Colon (tissue), 2 donors: ENCODE data around the gene ASB18.
"Not testable (repeated sequence)": the region's sequence is repeated elsewhere in the genome, so short reads cannot be mapped to it uniquely, and the experiment has no call there.

Experiments
- FAIRE-seq: peaks from 2 replicates; lab custom pipeline; 2012; peaks lifted over from hg19 to GRCh38; lab: Jason Lieb, UNC
- donor health status: control.
- donor health status: control.

The ASB18 gene, protein sequence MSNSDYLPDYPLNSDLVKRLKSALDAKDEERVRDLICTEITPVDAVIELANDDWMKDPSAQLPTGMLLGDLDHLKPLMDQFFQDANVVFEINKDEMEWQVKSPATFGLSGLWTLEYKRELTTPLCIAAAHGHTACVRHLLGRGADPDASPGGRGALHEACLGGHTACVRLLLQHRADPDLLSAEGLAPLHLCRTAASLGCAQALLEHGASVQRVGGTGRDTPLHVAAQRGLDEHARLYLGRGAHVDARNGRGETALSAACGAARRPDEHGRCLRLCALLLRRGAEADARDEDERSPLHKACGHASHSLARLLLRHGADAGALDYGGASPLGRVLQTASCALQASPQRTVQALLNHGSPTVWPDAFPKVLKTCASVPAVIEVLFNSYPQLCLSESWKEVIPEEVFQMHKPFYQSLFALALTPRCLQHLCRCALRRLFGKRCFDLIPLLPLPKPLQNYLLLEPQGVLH

DNA sequence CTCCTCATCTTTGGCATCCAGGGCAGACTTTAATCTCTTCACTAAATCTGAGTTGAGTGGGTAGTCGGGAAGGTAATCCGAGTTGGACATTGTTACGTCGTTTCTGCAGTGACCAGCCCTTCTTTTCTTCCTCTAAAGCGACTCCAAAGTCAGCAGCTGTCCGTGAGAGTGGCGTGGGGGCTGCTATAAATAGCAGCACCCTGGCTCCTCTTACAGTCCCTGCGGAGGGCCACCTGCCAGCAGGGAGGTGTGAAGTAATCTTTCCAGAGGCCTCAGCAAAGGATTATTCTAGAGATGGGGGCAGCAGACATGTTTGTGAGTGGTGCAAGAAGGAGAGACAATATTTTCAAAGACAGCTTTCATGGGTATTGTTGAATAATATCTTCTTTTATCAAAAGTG lies at the start of gene ASB18:
TSS of gene ASB18 (minus strand) at position 151 of the 400 bp plus-strand sequence. CDS start at position 90, 61 bp downstream.
- FAIRE-seq: no peak

DNA sequence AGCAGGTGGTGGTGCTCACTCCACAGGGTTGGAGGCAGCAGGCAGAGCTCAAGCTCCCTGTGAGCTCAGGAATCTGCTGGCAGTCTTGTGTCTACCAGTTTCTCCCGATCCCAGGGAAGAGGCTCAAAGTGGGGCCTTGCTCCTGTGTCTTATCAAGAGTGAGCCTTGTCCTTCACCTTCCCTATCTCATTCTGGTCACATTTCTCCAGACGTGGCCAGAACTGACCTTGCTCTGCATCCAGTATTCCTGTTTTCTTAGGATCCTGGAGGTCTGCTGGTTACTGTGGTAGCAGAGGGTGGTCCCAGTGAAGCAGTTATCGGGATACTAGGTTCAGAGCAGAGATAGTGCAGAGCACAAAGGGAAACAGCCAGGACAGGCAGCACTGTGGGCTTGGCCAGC lies 47.1 kb upstream of the ASB18 start:
- no peak for FAIRE-seq

DNA sequence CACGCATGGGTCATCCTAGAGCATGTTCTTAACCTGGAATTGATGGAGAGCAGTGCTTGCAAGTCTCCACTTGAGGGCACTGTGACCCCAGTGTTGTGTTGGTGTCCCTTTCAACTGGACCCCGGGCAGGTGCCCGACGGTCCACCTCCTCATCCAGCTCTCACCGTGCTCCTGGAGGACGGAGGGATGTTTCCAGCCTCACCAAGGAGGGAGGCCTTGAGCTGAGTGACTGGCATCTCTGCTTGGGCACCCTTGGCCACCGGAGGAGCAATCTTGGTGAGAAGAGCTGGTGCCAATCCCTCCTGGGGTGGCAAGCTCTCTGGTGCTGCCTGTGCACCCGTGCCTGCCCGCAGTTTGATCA lies 45.4 kb upstream of the ASB18 start:
- no peak for FAIRE-seq

DNA sequence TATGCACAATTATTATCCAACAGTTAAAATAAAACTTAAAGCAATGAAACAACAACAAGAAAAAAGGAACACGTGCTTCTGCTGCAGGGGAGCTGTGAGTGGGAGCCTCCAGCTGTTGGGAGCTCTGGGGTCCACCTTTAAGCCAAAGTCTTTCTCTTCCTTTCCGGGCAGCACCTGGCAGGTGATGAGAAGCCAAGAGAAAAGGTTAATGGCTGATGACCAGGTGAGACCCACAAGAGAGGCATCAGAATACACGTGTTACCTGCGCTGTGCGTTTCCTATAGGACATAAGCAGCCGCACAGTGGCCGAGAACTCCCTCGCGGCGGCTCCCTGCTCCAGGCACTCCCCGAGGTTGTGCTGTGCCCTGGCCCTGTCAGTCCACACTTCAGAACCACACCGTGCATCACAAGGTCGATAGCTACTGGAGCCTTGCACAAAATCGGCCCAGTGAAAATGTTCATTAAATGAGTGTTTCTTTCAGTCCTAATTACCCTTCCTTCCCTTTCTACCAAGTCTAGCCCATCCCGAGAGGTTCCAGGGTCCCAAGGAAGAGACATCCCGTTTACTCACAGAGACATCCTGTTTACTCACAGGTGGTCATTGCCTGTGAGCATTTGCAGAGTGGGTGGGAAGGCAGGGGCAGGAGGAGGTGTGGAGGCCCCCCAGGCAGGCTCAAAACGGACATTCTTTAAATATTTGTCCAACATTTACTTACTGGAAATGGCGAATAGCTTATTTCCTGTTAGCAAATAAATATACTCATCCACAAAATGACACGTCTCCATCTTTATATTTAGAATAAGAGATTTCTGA lies 44.9 kb upstream of the ASB18 start:
- no peak for FAIRE-seq

DNA sequence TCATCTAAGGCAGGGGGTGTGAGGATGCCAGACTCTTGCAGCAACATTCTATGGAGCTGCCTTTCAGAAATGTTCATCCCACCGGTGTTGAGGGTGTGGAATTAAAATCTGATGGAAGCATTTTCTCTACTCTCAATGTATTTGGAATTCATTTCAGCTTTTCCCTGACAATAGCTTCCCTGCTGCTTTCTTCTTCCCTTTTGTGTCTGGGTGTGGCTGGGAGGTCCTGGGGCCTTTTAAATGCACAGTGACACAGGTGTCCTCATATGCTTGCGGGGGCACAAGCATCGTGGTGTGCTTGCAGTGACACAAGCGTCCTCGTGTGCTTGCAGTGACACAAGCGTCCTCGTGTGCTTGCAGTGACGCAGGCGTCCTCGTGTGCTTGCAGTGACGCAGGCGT lies 43.4 kb upstream of the ASB18 start:
- FAIRE-seq: no peak

DNA sequence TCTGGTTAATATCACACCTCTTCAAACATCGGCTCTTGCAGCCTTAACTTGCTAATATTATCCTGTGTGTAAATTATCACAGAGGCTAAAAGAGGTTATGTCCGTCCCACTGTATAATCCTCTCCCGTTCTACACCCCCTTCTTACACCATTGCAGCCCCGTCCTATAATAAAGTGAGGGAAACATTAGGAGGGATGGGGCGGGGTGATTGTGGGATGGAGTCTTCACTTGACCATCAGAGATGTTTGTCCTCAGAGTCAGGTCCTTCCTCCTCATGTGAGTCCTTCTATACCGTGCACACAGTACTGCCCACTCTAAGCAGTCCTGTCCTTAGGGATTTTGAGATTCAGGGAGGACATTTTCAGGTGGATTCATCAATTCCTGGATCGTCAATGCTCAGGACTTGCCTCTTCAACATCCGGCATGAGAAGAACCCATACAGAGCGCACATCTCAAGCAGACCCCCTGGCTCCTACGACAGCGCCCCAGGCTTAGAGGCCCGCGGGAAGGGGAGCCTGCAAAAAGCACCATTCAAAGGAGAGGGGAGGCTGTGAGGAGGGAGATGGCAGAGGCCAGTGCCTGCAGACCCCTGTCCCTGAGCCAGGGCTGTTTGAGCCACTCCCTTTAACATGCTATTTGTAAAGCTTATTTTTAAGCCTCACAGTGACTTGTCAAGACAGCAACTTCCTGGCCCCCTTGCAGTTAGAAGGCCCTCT lies 42.8 kb upstream of the ASB18 start:
- FAIRE-seq: no peak

DNA sequence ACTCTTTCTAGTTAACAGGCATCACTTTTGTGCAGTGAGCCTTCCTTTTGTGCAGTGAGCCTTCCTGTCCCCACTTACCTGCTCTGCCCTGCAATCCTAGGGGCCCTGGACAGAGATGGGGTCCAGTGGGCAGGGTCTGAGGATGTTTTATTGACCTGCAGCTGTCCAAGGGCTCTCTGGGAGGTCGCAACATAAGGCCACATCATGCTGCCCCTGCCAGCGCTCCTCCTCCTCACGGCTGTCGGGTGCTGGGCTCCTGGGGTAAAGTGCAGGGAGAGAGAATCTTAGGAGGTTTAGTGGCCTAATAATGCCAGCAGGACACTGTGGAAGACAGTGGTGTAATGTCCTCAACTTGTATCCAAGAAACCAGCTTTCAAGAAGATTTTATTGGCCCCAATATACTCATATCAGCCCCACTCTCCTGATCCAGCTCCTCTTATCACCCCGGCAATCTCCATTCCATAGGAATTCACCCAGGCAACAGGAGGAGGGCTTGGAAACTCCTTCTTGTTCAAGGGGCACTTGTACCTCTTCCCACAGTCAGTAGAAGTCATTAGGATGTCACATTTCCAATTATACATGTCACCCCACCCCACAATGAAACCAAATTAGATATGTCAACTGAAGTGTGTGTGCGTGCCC lies 41.9 kb upstream of the ASB18 start:
- FAIRE-seq: no peak

DNA sequence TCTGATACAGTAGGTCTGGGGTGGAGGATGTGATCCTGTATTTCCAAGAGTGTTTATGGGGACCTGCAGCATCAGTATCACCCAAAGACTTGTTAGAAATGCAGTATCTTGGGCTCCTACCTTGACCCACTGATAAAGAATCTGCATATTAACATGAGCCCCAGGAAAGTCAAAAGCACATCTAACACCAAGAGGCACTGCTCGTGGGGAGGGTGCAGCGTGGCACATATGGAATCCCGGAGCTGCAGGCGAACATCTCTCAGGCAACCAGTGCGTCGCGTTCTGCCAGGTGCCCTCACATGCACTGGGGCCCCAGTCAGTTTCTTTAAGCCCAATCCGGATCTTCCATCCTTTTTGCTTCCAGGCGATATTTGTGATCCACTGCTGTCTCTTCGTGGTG lies 41.3 kb upstream of the ASB18 start:
- no peak for FAIRE-seq

DNA sequence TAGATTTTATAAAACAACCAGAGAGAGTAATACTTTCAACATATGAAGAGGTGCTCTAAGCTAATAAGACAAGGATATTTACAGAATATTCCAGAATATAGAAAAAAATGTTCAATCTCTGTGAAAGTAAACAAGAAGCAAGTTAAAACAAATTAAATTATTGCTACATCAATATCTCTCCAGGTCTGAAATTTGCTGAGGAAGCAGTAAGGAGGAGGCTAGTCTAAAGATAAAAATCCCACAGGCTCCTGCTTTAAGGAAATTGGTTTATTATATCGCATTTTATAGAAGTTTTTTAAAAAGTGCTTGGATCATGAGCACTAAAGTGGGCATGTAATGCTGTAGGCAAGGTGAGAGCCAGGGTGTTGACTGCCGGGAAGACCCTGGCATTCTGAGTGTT lies 39.7 kb upstream of the ASB18 start:
- no peak for FAIRE-seq

DNA sequence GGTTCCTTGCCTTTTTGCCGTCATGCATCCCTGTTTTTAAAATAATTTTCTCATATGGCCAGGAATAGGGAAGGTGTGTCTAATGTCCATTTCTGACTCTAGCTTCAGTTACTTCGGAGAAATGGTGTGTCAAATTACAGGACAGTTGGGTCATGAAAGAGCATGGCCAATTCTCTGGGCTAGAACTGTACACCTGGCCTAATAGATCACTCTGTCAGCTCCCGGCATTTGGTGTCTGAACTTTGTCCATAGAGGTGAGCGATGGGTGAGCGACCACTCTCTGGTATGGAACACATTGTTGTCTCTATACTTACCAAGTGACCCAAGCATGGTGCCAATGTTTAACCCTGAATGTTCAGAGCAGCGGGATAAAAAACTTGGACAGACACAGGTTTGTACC lies 38.3 kb upstream of the ASB18 start:
- no peak for FAIRE-seq

DNA sequence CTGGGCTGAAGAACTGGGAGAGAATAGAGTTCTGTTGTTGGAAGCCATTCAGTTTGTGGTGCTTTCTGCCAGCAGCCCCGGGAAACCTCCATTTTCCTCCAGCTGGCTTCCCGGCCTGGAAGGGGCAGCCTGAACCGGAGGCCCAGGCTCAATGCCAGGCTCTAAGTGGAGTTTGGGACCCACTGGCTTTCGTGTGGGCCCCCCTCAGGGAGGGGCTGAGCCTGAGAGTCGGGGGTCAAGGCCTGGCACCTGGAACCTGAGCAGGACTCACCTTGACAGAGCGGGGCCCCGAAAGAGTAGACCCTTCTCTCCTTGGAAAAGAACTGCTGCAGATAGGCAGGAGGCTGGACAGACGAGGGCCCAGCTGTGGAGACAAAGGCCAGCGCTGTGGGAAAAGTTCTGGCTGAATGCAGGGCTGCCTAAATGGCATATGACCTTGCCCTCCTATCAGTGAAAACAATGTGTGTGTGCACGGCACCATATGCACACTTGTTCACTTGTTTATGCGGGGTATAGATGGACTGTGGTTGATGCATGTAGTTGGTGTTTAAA lies 34.8 kb upstream of the ASB18 start:
- FAIRE-seq: no peak

DNA sequence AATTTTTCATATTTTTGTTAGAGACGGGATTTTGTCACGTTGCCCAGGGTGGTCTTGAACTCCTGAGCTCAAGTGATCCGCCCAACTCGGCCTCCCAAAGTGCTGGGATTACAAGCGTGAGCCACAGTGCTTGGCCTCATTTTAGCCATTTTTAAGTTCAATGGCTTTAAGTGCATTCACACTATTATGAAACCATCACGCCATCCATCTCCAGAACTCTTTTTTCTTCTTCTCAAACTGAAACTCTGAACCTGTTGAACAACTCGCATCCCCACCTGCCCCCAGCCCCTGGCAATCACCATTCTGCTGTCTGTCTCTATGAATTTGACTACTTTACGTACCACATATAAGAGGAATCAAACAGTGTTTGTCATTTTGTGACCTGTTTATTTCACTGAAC lies 31.3 kb upstream of the ASB18 start:
- FAIRE-seq: no peak

DNA sequence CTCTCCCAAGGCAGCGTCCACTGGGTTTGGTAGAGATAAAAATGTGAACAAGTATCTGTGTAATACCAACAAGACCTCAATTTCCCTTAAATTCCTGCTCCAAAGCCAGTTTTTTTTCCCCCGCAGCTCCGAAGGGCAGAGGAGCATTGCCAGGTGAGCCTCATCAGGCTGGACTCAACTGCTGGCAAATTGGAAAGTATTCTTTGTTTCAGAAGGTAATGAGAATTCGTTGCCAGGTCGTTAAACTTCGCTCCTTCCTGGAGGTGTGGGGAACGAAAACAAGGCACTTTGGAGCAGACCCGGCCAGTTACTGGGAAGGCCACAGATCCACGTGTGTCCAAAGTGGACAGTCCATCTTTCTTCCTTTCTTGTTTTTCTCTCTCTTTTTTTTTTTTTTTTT lies 30.4 kb upstream of the ASB18 start:
- FAIRE-seq: no peak

DNA sequence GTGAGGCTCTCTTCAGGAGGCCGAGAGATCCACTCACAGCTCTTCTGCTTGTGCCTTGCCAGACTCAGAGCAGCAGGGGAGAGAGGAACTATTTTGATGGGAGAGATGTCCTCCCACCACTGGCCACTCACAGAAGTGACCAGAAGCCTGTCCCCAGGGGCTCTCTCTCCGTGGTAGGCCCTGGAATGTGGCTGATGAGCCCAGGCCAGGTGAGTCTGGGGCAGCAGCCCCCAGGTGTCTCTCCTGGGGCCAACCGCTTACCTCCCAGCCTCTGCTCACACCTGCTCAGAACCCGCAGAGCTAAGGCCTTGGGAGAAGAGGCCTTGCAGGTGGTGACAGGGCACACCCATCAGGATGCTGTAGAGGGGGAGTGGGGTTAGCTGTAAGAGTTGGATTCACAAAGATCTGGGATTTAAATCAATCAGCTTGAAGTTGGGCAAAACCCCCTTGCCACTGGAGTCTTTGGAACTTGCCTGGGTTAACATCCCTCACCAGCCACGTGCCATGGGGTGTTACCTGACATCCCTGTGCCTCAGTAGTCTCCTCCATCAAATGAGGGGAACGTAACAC lies 29.1 kb upstream of the ASB18 start:
- FAIRE-seq: no peak

DNA sequence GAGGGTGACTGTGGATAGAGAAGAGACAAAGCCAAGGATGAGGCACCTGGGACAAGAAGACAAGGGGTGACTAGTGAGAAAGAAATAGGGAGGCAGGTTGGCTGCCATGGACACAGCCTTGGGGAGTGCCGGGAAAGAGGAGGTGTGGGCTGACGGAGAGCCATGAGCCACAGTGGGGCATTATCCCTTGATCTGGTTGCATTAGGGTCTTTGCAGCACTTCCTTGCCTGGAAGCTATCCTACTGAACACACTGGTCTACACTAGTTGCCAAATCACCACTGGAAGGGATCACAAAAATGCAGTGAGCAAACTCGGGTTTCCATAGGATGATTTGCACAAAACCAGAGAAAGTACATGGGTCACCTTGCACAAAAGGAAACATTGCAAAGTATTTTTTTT lies 27.7 kb upstream of the ASB18 start:
- no peak for FAIRE-seq

DNA sequence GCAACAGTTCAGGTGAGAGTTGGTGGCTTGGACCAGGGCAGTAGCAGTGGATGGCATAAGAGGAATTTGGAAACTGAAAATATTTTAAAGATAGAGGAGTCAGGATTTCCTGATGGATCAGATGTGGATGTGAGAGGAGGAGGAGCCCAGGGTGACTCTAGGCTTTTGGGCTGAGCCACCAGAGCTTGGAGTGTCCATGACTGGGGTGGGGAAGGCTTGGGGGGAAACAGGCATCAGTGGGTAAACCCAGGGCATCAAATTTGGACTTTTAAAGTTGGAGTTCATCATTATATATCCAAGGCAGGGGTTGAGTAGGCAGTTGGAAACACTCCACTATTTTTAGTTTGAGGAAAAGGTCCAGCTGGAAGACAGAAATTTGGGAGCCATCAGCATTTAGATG lies 27.3 kb upstream of the ASB18 start:
- FAIRE-seq: no peak

DNA sequence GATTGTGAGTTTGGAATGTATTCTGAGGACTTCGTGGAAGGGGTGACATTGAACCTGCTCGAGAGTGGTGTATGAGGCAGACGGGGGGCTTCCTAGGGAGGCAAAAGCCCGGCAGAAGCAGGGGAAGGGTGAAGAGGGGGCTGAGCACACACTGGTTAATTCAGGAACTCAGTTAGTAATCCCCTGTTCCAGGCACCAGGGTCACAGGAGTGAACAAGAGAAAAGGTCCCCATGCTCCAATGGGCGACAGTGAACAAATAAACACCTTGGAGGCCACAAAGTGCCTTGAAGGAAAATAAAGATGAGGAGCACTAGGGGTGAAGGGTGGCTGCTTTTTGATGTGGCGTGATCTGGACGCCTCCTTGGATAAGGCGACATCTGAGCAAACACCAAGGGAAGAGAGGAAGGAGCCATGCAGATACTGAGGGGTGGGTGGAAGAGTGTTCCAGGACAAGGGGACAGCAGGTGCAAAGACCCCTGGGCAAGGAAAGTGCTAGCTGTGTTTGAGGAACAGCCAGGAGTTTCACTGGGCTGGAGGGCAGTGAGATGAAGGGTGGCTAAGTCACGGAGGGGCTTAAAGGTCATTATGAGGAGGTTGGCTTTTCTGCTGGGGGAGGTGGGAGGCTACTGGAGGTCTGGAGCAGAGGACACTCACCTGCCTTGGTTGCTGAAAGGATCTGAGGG lies 26.7 kb upstream of the ASB18 start:
- FAIRE-seq: no peak

DNA sequence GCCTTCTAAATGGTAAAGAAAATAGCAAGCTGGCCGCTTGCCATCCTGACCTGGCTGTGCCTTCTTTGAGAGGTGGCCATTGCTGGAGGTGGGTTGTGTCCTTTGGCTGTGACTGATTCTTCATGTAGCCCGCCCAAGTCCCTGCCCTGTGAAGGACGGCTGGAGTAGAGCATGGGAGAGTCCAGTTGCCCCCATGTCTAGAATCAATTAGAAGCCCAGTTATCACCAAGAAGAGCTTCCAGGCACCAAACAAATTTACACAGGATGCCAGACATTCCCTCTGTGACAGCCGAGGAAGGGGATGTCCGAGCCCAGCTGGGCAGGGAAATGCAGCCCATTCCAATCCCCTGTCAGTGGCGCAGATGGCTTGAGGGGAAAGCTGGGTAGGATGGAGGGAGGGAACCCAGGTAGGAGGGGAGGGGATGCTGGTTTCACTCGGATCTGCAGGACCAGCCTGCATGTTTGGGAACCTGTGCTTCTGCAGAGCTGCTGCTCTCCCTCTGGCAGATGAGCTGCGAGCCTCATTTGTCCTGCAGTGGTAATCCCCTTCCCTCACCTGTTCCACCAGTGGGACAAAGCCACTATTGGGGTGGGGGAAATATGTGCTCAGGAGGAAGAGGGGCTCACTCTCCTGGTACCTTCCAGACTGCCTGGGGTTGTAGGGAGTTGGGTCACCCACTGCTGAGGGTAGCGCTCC lies 25.7 kb upstream of the ASB18 start:
- FAIRE-seq: no peak

DNA sequence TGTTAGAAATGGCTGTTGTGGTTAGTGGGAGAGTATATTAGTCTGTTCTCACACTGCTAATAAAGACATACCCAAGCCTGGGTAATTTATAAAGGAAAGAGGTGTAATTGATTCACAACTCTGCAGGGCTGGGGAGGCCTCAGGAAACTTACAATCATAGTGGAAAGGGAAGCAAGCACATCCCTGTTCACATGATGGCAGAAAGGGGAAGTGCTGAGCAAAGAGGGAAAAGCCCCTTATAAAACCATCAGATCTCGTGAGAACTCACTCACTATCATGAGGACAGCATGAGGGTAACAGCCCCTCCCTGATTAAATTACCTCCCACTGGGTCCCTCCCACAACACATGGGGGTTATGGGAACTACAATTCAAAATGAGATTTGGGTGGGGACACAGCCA lies 24.2 kb upstream of the ASB18 start:
- FAIRE-seq: not testable (repeated sequence)

DNA sequence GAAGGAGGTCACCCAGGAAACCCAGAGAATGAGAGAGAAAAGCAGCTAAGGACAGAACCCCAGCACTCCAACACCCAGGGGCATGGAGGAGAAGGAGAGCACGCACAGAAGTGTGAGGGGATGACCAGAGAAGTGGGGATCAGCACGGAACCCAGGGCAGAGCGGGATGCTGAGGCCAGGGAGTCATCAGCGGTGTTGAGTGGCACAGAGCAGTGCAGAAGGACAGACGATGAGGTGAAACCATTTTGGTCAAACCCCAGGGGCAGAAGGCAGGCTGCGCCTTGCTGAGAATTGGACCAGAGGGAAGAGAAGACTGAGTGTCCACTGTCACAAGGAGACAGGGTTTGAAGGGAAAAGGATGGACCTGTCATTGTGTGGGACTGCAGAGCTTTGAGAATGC lies 23.4 kb upstream of the ASB18 start:
- no peak for FAIRE-seq
